Limb (tissue), 2 donors: ENCODE data around the gene NNT.

Experiments used
- DNase-seq, 2 donors: peaks; one replicate each; pipeline ENCODE4 v3.0.0-alpha.2; 2016; ENCODE audit errors: extremely low spot score in 2 of 2

Gene NNT

GRCh38 chr5:43622074-43622473 is 19.1 kb downstream of the NNT start:
- DNase-seq = no peak

GRCh38 chr5:43623048-43623680 is 20.2 kb downstream of the NNT start:
- DNase-seq = no peak

- no peak for DNase-seq
Measured at GRCh38 chr5:43627028-43627427, 24.0 kb downstream of the NNT start.

GRCh38 chr5:43631182-43631910 is 28.4 kb downstream of the NNT start:
- DNase-seq = peak; percentile 57 to 87

- no peak for DNase-seq
Measured at GRCh38 chr5:43634621-43635020, 31.6 kb downstream of the NNT start.

- no peak for DNase-seq
Measured at GRCh38 chr5:43635374-43635773, 32.4 kb downstream of the NNT start.

GRCh38 chr5:43636076-43636475 is 33.1 kb downstream of the NNT start:
- DNase-seq = no peak

GRCh38 chr5:43637416-43637815 is 34.4 kb downstream of the NNT start:
- DNase-seq = no peak

- no peak for DNase-seq
Measured at GRCh38 chr5:43638107-43638506, 35.1 kb downstream of the NNT start.

- no peak for DNase-seq
Measured at GRCh38 chr5:43638546-43638945, 35.6 kb downstream of the NNT start.

GRCh38 chr5:43639566-43639965 is 36.6 kb downstream of the NNT start:
- no peak for DNase-seq

GRCh38 chr5:43642428-43642827 is 39.4 kb downstream of the NNT start:
- DNase-seq = no peak

- no peak for DNase-seq
Measured at GRCh38 chr5:43643327-43643726, 40.3 kb downstream of the NNT start.

- DNase-seq = no peak
Measured at GRCh38 chr5:43643750-43644149, 40.8 kb downstream of the NNT start.

GRCh38 chr5:43646992-43647391 is 44.0 kb downstream of the NNT start:
- peak in 1 of 2 donors; percentile 8 for DNase-seq

- DNase-seq = no peak
Measured at GRCh38 chr5:43647789-43648188, 44.8 kb downstream of the NNT start.

GRCh38 chr5:43648499-43649124 is 45.6 kb downstream of the NNT start:
- DNase-seq = no peak

- DNase-seq = no peak
Measured at GRCh38 chr5:43649256-43649655, 46.3 kb downstream of the NNT start.

GRCh38 chr5:43652537-43653302 is 49.7 kb downstream of the NNT start:
- no peak for DNase-seq

GRCh38 chr5:43658509-43658908 is 55.5 kb downstream of the NNT start:
- DNase-seq = no peak

- DNase-seq = no peak
Measured at GRCh38 chr5:43659075-43659474, 56.1 kb downstream of the NNT start.

- peak in 1 of 2 donors; percentile 30 for DNase-seq
Measured at GRCh38 chr5:43661102-43661501, 58.1 kb downstream of the NNT start.
